ENCODE measurements around the gene PILRB.

GRCh38 chr7:100393233-100393905, 35.5 kb downstream of the PILRB start:
- TF ChIP-seq EZH2 (IDR thresholded peaks at IDR 0.05; ENCODE audit: low read length, unreplicated experiment) (no peak), CTCF (conservative IDR thresholded peaks at IDR 0.05; ENCODE audit: low read depth, low read length) (no peak)

All from PC-3 (cell line).